ENCODE results near the gene SCCPDH.
"Not testable (repeated sequence)": the region's sequence is repeated elsewhere in the genome, so short reads cannot be mapped to it uniquely, and the experiment has no call there.

The SCCPDH gene

GRCh38 chr1:246705368-246705767, 18.8 kb upstream of the SCCPDH start:
- DNase-seq (ENCODE audit: low spot score), result peak; percentile 67

- no peak for DNase-seq (ENCODE audit: low spot score)
Measured at GRCh38 chr1:246708166-246708565, 16.0 kb upstream of the SCCPDH start.

GRCh38 chr1:246709196-246709595, 15.0 kb upstream of the SCCPDH start:
- DNase-seq (ENCODE audit: low spot score), result no peak

- DNase-seq (ENCODE audit: low spot score), result no peak
Measured at GRCh38 chr1:246709835-246710234, 14.4 kb upstream of the SCCPDH start.

- DNase-seq (ENCODE audit: low spot score), result no peak
Measured at GRCh38 chr1:246711548-246712003, 12.6 kb upstream of the SCCPDH start.

GRCh38 chr1:246712428-246712827, 11.8 kb upstream of the SCCPDH start:
- not testable (repeated sequence) for DNase-seq (ENCODE audit: low spot score)

- not testable (repeated sequence) for DNase-seq (ENCODE audit: low spot score)
Measured at GRCh38 chr1:246719361-246719760, 4.8 kb upstream of the SCCPDH start.

- DNase-seq (ENCODE audit: low spot score), result not testable (repeated sequence)
Measured at GRCh38 chr1:246720814-246721213, 3.4 kb upstream of the SCCPDH start.

- no peak for DNase-seq (ENCODE audit: low spot score)
Measured at GRCh38 chr1:246722720-246723119, 1.5 kb upstream of the SCCPDH start.

GRCh38 chr1:246724731-246725095, 504 bp downstream of the SCCPDH start:
- no peak for DNase-seq (ENCODE audit: low spot score)

- DNase-seq (ENCODE audit: low spot score), result no peak
Measured at GRCh38 chr1:246725191-246725590, 982 bp downstream of the SCCPDH start.

- no peak for DNase-seq (ENCODE audit: low spot score)
Measured at GRCh38 chr1:246726255-246726679, 2.1 kb downstream of the SCCPDH start.

- DNase-seq (ENCODE audit: low spot score), result no peak
Measured at GRCh38 chr1:246726881-246727280, 2.7 kb downstream of the SCCPDH start.

- no peak for DNase-seq (ENCODE audit: low spot score)
Measured at GRCh38 chr1:246727594-246727993, 3.4 kb downstream of the SCCPDH start.

GRCh38 chr1:246728311-246728710, 4.1 kb downstream of the SCCPDH start:
- peak; percentile 35 for DNase-seq (ENCODE audit: low spot score)

GRCh38 chr1:246729040-246729439, 4.8 kb downstream of the SCCPDH start:
- not testable (repeated sequence) for DNase-seq (ENCODE audit: low spot score)

GRCh38 chr1:246730839-246731238, 6.6 kb downstream of the SCCPDH start:
- DNase-seq (ENCODE audit: low spot score), result no peak

- not testable (repeated sequence) for DNase-seq (ENCODE audit: low spot score)
Measured at GRCh38 chr1:246731873-246732272, 7.7 kb downstream of the SCCPDH start.

GRCh38 chr1:246733704-246734103, 9.5 kb downstream of the SCCPDH start:
- DNase-seq (ENCODE audit: low spot score), result no peak

GRCh38 chr1:246734866-246735265, 10.7 kb downstream of the SCCPDH start:
- no peak for DNase-seq (ENCODE audit: low spot score)

- no peak for DNase-seq (ENCODE audit: low spot score)
Measured at GRCh38 chr1:246735735-246736134, 11.5 kb downstream of the SCCPDH start.

- DNase-seq (ENCODE audit: low spot score), result no peak
Measured at GRCh38 chr1:246742396-246742795, 18.2 kb downstream of the SCCPDH start.

GRCh38 chr1:246746155-246746554, 21.9 kb downstream of the SCCPDH start:
- not testable (repeated sequence) for DNase-seq (ENCODE audit: low spot score)

GRCh38 chr1:246748006-246748405, 23.8 kb downstream of the SCCPDH start:
- no peak for DNase-seq (ENCODE audit: low spot score)

- DNase-seq (ENCODE audit: low spot score), result no peak
Measured at GRCh38 chr1:246748867-246749266, 24.7 kb downstream of the SCCPDH start.
